HK-2 (cell line): ENCODE data around the gene OR1C1.
"Not testable (repeated sequence)": the region's sequence is repeated elsewhere in the genome, so short reads cannot be mapped to it uniquely, and the experiment has no call there.

Experiments used
- DNase-seq: peaks from one replicate; pipeline ENCODE4 v3.0.0-alpha.2; 2018; ENCODE audit not compliant: unreplicated experiment

OR1C1 gene

GRCh38 chr1:247760456-247760855 is at the start of gene OR1C1:
Gene OR1C1, minus strand, starts transcription at chr1:247760556. Its CDS starts 2,150 bp downstream, at chr1:247758406.
- no peak for DNase-seq

- DNase-seq = no peak
Observed at GRCh38 chr1:247797518-247797917, 37.2 kb upstream of the OR1C1 start.

GRCh38 chr1:247769603-247770002 is 9.2 kb upstream of the OR1C1 start:
- DNase-seq = no peak

GRCh38 chr1:247754311-247754710 is 6.0 kb downstream of the OR1C1 start:
- DNase-seq = not testable (repeated sequence)

GRCh38 chr1:247749870-247750269 is 10.5 kb downstream of the OR1C1 start:
- DNase-seq = no peak

GRCh38 chr1:247748041-247748440 is 12.3 kb downstream of the OR1C1 start, which contains the start of gene OR14A2:
Gene OR14A2, minus strand, starts transcription at chr1:247748141.
- DNase-seq = no peak

GRCh38 chr1:247747616-247748015 is 12.7 kb downstream of the OR1C1 start:
- no peak for DNase-seq

- DNase-seq = no peak
Observed at GRCh38 chr1:247746391-247746935, 13.9 kb downstream of the OR1C1 start.

GRCh38 chr1:247742215-247742760 is 18.1 kb downstream of the OR1C1 start:
- DNase-seq = not testable (repeated sequence)

GRCh38 chr1:247741756-247742155 is 18.6 kb downstream of the OR1C1 start:
- DNase-seq = no peak

- DNase-seq = no peak
Observed at GRCh38 chr1:247740721-247741120, 19.6 kb downstream of the OR1C1 start.

- no peak for DNase-seq
Observed at GRCh38 chr1:247738315-247738714, 22.0 kb downstream of the OR1C1 start, which contains the start of gene OR14K1. Gene OR14K1, plus strand, starts transcription at chr1:247738615. Its CDS starts 0 bp downstream, at chr1:247738615.

- no peak for DNase-seq
Observed at GRCh38 chr1:247721222-247721621, 39.1 kb downstream of the OR1C1 start.

- DNase-seq = no peak
Observed at GRCh38 chr1:247716546-247716945, 43.8 kb downstream of the OR1C1 start, which contains the start of gene OR6F1. Gene OR6F1, minus strand, starts transcription at chr1:247716646. Its CDS starts 3,891 bp downstream, at chr1:247712755.

GRCh38 chr1:247713753-247714152 is 46.6 kb downstream of the OR1C1 start:
- DNase-seq = no peak

- not testable (repeated sequence) for DNase-seq
Observed at GRCh38 chr1:247710681-247711080, 49.7 kb downstream of the OR1C1 start.
